Activated CD8-positive, alpha-beta memory T cell treated with anti-CD3 and anti-CD28 coated beads, Interleukin-2, amount 50 U/mL, for 1 hour (primary cell): Measurements from ENCODE around the gene RETN.

Experiments used
- DNase-seq: peaks from one replicate; pipeline ENCODE4 v3.0.0-alpha.2; 2020; ENCODE audit errors: extremely low read depth

The RETN gene

GRCh38 chr19:7681340-7682174 lies 12.7 kb downstream of the RETN start:
- peak; percentile 81 for DNase-seq

DNA sequence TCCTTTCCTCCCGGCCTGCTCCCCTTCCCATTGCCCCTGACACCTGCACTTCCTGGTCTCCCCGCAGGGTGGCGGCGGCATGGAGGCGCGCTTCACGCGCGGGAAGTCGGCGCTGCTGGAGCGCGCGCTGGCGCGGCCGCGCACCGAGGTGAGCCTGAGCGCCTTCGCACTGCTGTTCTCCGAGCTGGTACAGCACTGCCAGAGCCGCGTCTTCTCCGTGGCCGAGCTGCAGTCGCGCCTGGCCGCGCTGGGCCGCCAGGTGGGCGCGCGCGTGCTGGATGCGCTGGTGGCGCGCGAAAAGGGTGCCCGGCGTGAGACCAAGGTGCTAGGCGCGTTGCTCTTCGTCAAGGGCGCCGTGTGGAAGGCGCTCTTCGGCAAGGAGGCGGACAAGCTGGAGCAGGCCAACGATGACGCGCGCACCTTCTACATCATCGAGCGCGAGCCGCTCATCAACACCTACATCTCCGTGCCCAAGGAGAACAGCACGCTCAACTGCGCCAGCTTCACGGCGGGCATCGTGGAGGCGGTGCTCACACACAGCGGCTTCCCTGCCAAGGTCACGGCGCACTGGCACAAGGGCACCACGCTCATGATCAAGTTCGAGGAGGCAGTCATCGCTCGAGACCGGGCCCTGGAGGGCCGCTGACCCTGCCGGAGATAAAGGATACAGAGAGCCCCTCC lies 13.5 kb downstream of the RETN start:
- no peak for DNase-seq

GRCh38 chr19:7685546-7686445 lies 16.9 kb downstream of the RETN start:
- no peak for DNase-seq

DNA sequence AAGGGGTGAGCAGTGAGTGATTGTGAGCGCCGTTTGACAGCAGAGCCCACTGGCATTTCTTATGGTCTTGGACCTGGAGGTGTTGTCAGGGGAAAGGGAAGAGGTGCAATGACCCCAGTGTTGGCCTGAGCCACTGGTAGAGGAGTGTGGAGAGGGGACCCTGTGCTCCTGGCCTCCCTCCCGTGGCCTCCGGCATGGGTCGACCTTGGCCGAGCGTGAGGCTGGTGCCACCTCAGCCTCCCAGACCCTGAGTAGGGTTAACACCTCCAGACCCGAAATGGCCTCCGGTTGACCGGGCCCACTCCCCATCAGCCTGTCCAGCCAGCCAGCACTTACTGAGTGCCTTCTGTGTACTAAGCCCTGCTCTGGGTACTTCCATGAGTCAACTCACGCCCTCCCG lies 18.3 kb downstream of the RETN start:
- DNase-seq: no peak

- no peak for DNase-seq
Observed at GRCh38 chr19:7689165-7689564, 20.3 kb downstream of the RETN start.

DNA sequence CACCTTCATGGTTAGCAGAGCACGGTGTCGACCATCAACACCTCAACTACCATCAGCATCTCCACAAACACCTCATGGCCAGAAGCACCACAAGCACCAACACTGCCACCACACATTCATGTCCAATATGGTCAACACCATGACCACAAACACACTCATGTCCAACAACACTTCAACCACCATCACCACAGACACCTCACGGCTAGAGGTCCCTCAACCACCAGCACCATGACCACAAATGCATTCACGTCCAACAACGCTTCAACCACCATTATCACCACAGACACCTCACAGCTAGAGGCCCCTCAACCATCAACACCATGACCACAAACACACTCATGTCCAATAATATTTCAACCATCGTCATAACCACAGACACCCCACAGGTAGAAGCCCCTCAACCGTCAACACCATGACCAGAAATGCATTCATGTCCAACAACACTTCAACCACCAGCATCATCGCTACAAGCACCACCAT lies 22.0 kb downstream of the RETN start:
- no peak for DNase-seq

DNA sequence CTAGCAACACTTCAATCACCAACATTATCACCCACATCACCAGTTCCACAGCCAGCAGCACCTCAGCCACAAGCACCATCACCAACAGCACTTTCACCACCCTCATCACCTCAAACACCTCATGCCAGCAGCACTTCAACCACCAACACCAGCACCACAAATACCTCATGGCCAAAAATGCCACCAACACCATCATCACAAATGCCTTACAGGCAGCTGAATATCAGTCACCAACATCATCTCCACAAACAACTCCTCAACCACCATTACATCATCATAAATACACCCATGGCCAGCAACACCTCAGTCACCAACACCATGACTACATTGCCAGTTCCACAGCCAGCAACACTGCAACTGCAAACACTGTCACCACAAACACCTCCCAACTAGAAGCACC lies 22.6 kb downstream of the RETN start:
- DNase-seq: no peak

GRCh38 chr19:7692417-7693088 lies 23.7 kb downstream of the RETN start:
- no peak for DNase-seq

DNA sequence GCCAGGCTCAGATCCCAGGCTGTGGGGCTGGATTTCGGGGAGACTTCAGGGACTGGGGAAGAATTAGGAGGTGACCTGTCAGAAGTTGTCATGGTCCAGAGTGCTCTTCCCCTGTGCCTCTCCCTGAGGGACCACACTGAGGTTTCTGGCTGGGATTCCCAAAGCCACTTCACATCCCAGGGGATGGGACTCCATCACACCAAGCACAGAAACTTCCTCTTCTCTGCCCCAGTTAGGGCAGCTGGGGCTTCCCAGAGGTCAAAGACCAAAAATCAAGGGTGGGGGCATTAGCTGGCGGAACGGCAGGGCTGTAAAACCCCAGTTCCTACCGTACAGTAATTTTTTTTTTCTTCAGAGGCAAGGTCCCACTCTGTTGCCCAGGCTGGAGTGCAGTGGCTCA lies 25.6 kb downstream of the RETN start:
- no peak for DNase-seq

DNA sequence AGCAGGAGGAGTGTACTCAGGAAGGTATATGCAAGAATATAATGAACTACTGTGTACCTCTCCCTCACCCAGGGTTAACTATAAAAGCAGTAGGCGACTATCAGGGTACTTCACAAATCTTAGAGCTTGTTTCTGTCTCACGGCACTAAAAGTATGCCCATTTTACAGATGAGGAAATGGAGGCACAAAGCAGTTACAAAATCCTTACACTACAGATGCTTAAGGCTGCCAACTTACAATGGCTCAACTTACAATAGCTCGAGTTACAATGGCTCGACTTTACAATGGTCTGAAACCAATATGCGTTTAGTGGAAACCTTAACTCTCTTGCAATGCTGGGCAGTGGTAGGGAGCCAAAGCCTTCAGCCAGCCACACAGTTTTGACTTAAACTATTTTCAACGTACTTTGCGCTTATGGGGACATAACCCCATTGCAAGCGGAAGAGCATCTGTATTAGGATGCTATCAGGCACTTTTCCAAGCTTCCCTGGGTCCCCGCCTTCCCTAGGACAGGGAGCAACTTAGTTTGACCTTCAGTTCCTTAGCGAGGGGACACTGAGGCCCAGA lies 29.0 kb downstream of the RETN start:
- no peak for DNase-seq

GRCh38 chr19:7698583-7698982 lies 29.7 kb downstream of the RETN start:
- no peak for DNase-seq

GRCh38 chr19:7699003-7699402 lies 30.2 kb downstream of the RETN start:
- DNase-seq: no peak

- no peak for DNase-seq
Observed at GRCh38 chr19:7699417-7700401, 30.9 kb downstream of the RETN start.

DNA sequence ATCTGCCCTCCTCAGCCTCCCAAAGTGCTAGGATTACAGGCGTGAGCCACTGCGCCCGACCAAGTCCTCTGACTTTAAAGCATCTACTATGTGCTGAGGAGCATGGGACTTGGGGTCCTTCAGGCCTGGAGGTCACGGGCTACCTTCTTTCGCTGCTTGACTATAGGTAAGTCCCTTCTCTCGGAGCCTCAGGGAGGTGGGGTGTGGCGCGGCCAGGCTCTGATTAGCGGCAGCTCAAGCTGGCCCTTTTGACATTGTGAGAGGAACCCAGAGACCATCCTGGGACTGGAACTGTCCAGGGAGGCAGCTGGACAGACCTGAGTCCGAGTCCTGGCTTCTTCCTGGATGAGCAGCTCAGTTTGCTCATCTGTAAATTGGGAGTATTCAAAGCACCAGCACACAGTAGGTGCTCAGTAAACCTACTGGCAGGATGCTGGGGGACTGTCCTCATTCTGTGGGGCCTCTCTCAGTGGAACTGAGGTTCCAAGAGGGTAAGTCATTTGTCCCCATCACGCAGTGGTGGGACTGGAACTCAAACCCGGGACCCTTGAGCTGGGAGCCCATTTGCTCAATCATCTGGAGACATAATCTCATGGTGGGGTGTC lies 32.3 kb downstream of the RETN start:
- no peak for DNase-seq

GRCh38 chr19:7701654-7702457 lies 33.0 kb downstream of the RETN start, which contains the start of gene FCER2:
Gene FCER2, minus strand, starts transcription at chr19:7702131. Its CDS starts 2,371 bp downstream, at chr19:7699760.
- no peak for DNase-seq

DNA sequence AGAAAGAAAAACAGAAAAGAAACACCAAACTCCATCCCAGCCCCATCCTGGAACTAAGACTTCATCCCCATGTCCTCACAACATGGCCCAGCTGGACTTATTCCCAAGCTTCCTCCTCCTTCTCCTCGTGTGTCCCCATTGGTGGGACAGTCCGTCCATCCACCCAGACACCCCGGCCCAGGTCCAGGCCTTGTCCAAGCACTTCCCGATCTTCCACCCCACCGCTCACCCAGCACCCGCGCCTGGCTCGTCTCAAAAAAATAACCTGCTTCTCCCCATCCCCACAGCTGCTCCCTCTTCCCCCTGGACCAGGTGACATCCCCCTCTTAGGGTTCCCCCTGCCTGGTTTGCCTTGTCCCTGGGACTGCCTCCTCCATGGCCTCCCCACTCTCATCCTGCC lies 34.5 kb downstream of the RETN start:
- no peak for DNase-seq

DNA sequence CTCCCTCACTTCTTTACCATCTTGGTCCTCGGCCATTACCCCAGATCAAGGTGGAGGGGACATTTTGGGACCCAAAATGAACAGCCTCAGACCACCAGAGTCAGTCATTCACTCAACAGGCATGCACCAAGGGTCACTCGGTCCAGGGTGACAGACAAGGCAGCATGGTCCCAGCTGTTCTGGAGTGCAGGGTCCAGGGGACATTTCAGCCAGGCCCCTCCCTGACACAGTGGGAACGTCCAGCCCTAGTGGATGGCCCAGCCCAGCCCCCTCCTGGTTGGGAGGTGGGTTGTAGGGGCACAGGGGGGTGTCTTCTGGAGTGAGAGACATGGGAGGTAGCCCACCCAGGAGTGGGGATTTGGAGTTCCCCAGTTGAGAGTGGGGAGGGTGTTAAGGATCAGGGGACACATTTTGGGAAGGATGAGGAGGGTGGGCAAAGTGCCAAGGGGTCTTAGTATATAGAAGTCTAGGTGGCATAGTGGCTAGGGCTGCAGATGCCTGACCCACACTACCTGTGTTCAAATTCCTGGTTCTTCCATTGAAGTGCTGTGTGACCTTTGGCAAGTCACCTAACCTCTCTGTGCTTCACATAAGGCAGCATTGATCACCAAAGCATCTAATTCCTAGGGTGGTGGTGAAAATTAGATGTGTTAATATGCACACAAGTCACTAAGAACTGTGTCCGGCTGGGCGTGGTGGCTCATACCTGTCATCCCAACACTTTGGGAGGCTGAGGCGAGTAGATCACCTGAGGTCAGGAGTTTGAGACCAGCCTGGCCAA lies 35.6 kb downstream of the RETN start:
- no peak for DNase-seq
